ENCODE measurements around the gene FAM171A1. TPM values are rescaled to one million over a fixed set of nuclear protein-coding genes. Genes with fewer than 3 reads are reported as not detected.
"Not testable (repeated sequence)": the region's sequence is repeated elsewhere in the genome, so short reads cannot be mapped to it uniquely, and the experiment has no call there.

FAM171A1 gene
- total RNA-seq, 2 donors from 2014 or later, result 16.3 to 24.2 TPM

GRCh38 chr10:15341502-15342128, 29.5 kb downstream of the FAM171A1 start:
- no peak for DNase-seq (ENCODE audit: low spot score)
- Histone ChIP-seq H3K4me3 (no peak overlapping the region), H3K27ac (no peak overlapping the region), H3K27me3 (replicated peaks; ENCODE audit: insufficient read depth) (no peaks in the 10 kb centered on the region), H3K4me1 (replicated peaks) (no peaks in the 10 kb centered on the region), H3K36me3 (no peaks in the 10 kb centered on the region), H3K9me3 (no peaks in the 10 kb centered on the region)
- TF ChIP-seq POLR2A (IDR thresholded peaks at IDR 0.05) (no peak), CTCF (IDR thresholded peaks at IDR 0.05) (no peak), POLR2AphosphoS5 (IDR thresholded peaks at IDR 0.05) (no peak)
- 89% methylated on average over 7 of the region's 7 CpGs for WGBS
- intact Hi-C loops (cut with DNase I), result no loop called here

DNA sequence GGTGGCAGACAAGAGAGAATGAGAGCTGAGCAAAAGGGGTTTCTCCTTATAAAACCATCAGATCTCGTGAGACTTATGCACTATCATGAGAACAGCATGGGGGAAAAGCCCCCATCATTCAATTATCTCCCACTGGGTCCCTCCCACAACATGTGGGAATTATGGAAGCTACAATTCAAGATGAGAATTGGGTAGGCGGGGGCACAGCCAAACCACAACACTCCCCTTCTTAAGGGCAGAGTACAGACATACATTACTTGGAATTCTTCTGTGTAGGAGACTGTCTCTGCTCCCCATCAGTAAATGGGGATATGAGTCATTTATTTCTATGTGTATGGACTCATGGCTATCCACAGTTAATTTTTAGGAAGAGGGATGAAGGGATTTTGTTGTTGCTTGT, 31.2 kb downstream of the FAM171A1 start:
- Histone ChIP-seq H3K27me3 (replicated peaks; ENCODE audit: insufficient read depth) (no peaks in the 10 kb centered on the region), H3K27ac (no peak overlapping the region), H3K4me1 (replicated peaks) (no peaks in the 10 kb centered on the region), H3K36me3 (no peaks in the 10 kb centered on the region), H3K9me3 (no peaks in the 10 kb centered on the region), H3K4me3 (no peak overlapping the region)
- 100% methylated on average over 2 of the region's 2 CpGs for WGBS
- DNase-seq (ENCODE audit: low spot score), result no peak
- intact Hi-C loops (cut with DNase I), result no loop called here
- no peak for TF ChIP-seq CTCF (IDR thresholded peaks at IDR 0.05)
- TF ChIP-seq POLR2AphosphoS5 (IDR thresholded peaks at IDR 0.05), result no peak
- no peak for TF ChIP-seq POLR2A (IDR thresholded peaks at IDR 0.05)

DNA sequence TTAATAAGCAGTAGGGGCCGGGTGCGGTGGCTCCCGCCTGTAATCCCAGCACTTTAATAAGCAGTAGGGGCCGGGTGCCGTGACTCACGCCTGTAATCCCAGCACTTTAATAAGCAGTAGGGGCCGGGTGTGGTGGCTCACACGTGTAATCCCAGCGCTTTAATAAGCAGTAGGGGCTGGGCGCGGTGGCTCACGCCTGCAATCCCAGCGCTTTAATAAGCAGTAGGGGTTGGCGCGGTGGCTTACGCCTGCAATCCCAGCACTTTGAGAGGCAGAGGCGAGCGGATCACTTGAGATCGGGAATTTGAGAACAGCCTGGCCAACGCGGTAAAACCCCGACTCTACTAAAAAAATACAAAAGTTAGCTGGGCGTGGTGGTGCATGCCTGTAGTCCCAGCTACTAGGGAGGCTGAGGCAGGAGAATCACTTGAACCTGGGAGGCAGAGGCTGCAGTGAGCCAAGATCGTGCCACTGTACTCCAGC, 33.6 kb downstream of the FAM171A1 start:
- 95% methylated on average over 24 of the region's 24 CpGs for WGBS
- DNase-seq (ENCODE audit: low spot score); H3K27me3 ChIP-seq (replicated peaks; ENCODE audit: insufficient read depth); H3K4me3 ChIP-seq; H3K4me1 ChIP-seq (replicated peaks); H3K27ac ChIP-seq; H3K36me3 ChIP-seq; intact Hi-C loops (cut with DNase I); H3K9me3 ChIP-seq: not testable (repeated sequence)

DNA sequence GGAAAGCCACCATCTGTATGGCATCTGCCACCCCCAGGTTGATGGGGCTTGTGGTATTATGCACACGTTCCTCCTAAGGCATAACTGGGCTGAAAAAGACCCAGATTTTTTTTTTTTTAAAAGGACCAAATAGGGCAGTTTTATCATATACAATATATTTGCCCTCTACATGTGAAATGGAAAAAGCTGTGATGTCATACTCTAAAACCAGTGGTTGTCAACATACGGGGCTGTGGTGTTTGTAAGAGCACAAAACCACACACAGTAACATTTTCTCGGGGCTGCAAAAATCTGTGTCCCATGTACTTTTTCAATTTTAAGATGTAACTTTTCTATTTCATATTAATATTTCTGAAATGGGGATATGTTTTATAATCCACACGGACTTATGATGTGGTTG, 34.9 kb downstream of the FAM171A1 start:
- no peak overlapping the region for H3K27ac ChIP-seq
- no peaks in the 10 kb centered on the region for H3K27me3 ChIP-seq (replicated peaks; ENCODE audit: insufficient read depth)
- 67% methylated on average over 4 of the region's 4 CpGs for WGBS
- no peak for DNase-seq (ENCODE audit: low spot score)
- TF ChIP-seq POLR2A (IDR thresholded peaks at IDR 0.05), result no peak
- no peak for TF ChIP-seq POLR2AphosphoS5 (IDR thresholded peaks at IDR 0.05)
- no peak for TF ChIP-seq CTCF (IDR thresholded peaks at IDR 0.05)
- intact Hi-C loops (cut with DNase I), result no loop called here
- H3K4me3 ChIP-seq, result no peak overlapping the region
- H3K36me3 ChIP-seq, result no peaks in the 10 kb centered on the region
- H3K9me3 ChIP-seq, result no peaks in the 10 kb centered on the region
- no peaks in the 10 kb centered on the region for H3K4me1 ChIP-seq (replicated peaks)

GRCh38 chr10:15335508-15335907, 35.6 kb downstream of the FAM171A1 start:
- 7% methylated on average over 2 of the region's 2 CpGs for WGBS
- Histone ChIP-seq H3K4me3 (no peak overlapping the region), H3K9me3 (no peaks in the 10 kb centered on the region), H3K27ac (no peak overlapping the region), H3K36me3 (no peaks in the 10 kb centered on the region), H3K4me1 (replicated peaks) (no peaks in the 10 kb centered on the region), H3K27me3 (replicated peaks; ENCODE audit: insufficient read depth) (no peaks in the 10 kb centered on the region)
- no peak for DNase-seq (ENCODE audit: low spot score)
- intact Hi-C loops (cut with DNase I), result no loop called here
- TF ChIP-seq POLR2A (IDR thresholded peaks at IDR 0.05) (no peak), POLR2AphosphoS5 (IDR thresholded peaks at IDR 0.05) (no peak), CTCF (IDR thresholded peaks at IDR 0.05) (no peak)

Data from prostate gland (tissue), 2 donors.